ENCODE measurements around the gene OR6C1.

DNA sequence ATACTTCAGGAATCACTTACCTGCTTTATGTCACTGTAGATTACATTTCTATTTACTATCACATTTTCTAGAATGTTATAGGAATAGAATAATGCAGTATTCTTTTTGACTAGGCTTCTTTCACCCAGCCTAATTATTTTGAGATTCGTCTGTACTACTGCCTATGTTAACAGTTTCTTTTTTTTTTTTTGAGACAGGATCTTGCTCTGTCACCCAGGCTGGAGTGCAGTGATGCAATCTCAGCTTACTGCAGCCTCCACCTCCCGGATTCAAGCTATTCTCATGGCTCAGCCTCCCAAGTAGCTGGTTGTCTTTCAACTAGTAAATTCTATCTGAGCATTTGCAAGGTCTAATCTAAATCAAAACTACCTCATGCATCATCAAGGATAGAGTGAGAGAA lies 24.1 kb upstream of the OR6C1 start:
- TF ChIP-seq POLR2AphosphoS5 (IDR thresholded peaks at IDR 0.05; ENCODE audit: borderline replicate concordance, low read depth, low read length) (no peak), EZH2 (IDR thresholded peaks at IDR 0.05) (no peak)
